Uterus (tissue), 4 donors: ENCODE data around the gene CA6. TPM values are rescaled to one million over a fixed set of nuclear protein-coding genes. Genes with fewer than 3 reads are reported as not detected.
"Not testable (repeated sequence)": the region's sequence is repeated elsewhere in the genome, so short reads cannot be mapped to it uniquely, and the experiment has no call there.

Experiments used
- DNase-seq, 2 donors: peaks; one replicate each; pipeline ENCODE4 v3.0.0-alpha.2; 2019 to 2020
- H3K27ac ChIP-seq, 2 donors: fragments of 200-600 bp; sonication (generic); 1 replicate in 1 of 2; 2 replicates in 1 of 2; pipeline ENCODE4 v1.5.1; 2016 to 2018
- H3K27me3 ChIP-seq, 2 donors: fragments of 200-600 bp; sonication (generic); one replicate each; pipeline ENCODE4 v1.5.1; 2018 to 2019; ENCODE audit warnings: control low read depth in 1 of 2
- H3K36me3 ChIP-seq, 2 donors: fragments of 200-600 bp; sonication (generic); one replicate each; pipeline ENCODE4 v1.5.1; 2019; ENCODE audit warnings: control low read depth in 1 of 2
- H3K4me1 ChIP-seq, 2 donors: fragments of 200-600 bp; sonication (generic); one replicate each; pipeline ENCODE4 v1.5.1; 2018 to 2019; ENCODE audit warnings: control low read depth in 1 of 2
- H3K4me3 ChIP-seq, 2 donors: fragments of 200-600 bp; sonication (generic); 1 replicate in 1 of 2; 2 replicates in 1 of 2; pipeline ENCODE4 v1.5.1; 2018 to 2019; ENCODE audit warnings: mild to moderate bottlenecking in 1 of 2
- H3K9me3 ChIP-seq, 2 donors: fragments of 200-600 bp; sonication (generic); one replicate each; pipeline ENCODE4 v1.5.1; 2019; ENCODE audit warnings: control low read depth in 1 of 2
- POLR2A ChIP-seq, 2 donors: fragments of 450-650 bp; IDR thresholded peaks; one replicate each; pipeline ENCODE4 v1.6.1; 2016; ENCODE audit warnings: antibody characterized with exemption in 2 of 2, mild to moderate bottlenecking in 1 of 2, moderate library complexity in 1 of 2
- intact Hi-C: fragments of 100-400 bp; cut with DNase I; formaldehyde crosslinking; loops from one replicate; pipeline ENCODE4 v1.15.1; 2023; ENCODE audit warnings: low total_unique reads
- total RNA-seq, 4 donors: library from RNA; depleted of rRNA in 3 of 4; stranded (reverse); fragments of >200 nt in 3 of 4; gene quantifications; one replicate each; pipeline versions ENCODE4 v1.1.0 to v1.2.4, GENCODE V29; 2014 to 2023
- TF ChIP-seq, protein P1 (sequence below), 4 experiments: fragments of 200-600 bp in 2 of 4; fragments of 450-650 bp in 2 of 4; sonication (generic) in 2 of 4; IDR thresholded peaks; one replicate each; pipeline ENCODE4 v1.5.1; 2016 to 2019; ENCODE audit warnings: antibody characterized with exemption in 4 of 4, mild to moderate bottlenecking in 2 of 4, moderate library complexity in 1 of 4
- donor health status: DM: yes; HTN: yes; CAD: no.

The CA6 gene
- total RNA-seq, 4 donors from 2014 or later, result not detected

DNA sequence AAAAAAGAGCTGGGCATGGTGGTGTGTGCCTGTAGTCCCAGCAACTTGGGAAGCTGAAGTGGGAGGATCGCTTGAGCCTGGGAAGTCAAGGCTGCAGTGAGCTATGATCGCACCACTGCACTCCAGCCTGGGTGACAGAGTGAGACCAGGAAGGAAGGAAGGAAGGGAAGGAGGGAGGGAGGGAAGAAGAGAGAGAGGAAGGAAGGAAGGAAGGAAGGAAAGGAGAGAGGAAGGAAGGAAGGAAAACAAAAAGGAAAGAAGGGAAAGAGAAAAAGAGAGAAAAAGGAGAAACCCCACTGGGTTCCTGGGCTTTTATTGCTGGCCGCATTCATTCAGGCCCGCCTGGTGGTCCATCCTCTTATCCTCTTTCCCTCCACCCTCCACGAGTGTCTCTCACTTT, 70.8 kb downstream of the CA6 start:
- intact Hi-C loops, result no loop called here
- Histone ChIP-seq H3K36me3 (no peaks in the 10 kb centered on the region), H3K4me3 (no peak overlapping the region), H3K27ac (no peak overlapping the region), H3K4me1 (no peaks in the 10 kb centered on the region), H3K9me3 (no peaks in the 10 kb centered on the region), H3K27me3 (no peaks in the 10 kb centered on the region)
- no peak for DNase-seq
- no peak for TF ChIP-seq POLR2A (IDR thresholded peaks at IDR 0.05)
- TF ChIP-seq, protein P1, sequence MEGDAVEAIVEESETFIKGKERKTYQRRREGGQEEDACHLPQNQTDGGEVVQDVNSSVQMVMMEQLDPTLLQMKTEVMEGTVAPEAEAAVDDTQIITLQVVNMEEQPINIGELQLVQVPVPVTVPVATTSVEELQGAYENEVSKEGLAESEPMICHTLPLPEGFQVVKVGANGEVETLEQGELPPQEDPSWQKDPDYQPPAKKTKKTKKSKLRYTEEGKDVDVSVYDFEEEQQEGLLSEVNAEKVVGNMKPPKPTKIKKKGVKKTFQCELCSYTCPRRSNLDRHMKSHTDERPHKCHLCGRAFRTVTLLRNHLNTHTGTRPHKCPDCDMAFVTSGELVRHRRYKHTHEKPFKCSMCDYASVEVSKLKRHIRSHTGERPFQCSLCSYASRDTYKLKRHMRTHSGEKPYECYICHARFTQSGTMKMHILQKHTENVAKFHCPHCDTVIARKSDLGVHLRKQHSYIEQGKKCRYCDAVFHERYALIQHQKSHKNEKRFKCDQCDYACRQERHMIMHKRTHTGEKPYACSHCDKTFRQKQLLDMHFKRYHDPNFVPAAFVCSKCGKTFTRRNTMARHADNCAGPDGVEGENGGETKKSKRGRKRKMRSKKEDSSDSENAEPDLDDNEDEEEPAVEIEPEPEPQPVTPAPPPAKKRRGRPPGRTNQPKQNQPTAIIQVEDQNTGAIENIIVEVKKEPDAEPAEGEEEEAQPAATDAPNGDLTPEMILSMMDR (IDR thresholded peaks at IDR 0.05), result no peak

DNA sequence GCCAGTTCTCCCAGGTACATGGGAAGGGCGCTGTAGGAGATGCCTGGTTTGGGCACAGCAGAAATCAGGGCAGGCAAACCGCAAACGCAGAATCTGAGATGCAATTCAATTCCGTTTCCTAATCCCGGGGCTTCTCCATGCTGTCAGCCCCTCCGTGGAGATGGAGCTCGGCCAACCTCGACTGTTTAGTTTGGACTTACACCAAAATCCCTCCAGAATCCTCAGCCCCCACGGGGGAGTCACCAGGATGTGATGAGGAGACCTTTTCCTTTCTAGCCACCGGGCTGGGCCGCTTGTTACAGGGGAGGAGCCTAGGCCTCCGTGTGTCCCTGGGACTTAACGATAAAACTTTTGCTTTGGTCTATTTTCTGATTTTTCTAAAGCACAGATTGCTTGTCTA, 72.7 kb downstream of the CA6 start:
- no peaks in the 10 kb centered on the region for H3K27me3 ChIP-seq
- no peaks in the 10 kb centered on the region for H3K9me3 ChIP-seq
- TF ChIP-seq, protein P1 (IDR thresholded peaks at IDR 0.05), result no peak
- no peak for TF ChIP-seq POLR2A (IDR thresholded peaks at IDR 0.05)
- no peak for DNase-seq
- H3K4me3 ChIP-seq, result no peak overlapping the region
- H3K4me1 ChIP-seq, result no peaks in the 10 kb centered on the region
- intact Hi-C loops, result no loop called here
- H3K27ac ChIP-seq, result no peak overlapping the region
- H3K36me3 ChIP-seq, result no peaks in the 10 kb centered on the region

DNA sequence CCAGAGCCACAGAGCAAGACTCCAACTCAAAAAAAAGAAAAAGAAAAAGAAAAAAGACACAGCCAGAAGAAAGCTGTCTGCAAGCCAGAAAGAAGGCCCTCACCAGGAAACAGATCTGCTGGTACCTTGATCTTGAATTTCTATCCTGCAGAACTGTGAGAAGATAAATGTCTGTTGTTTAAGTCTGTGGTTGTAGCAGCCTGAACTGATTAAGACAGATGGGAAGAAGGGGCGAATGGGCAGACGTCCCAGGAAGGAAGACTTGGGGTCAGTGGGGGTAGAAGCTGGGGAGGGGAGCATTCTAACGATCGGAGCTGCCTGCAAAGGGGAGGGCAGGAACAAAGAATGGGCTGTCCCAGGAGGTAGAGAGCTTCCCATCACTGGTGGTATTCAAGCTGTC, 74.2 kb downstream of the CA6 start:
- DNase-seq, result no peak
- no peak overlapping the region for H3K4me3 ChIP-seq
- no peaks in the 10 kb centered on the region for H3K9me3 ChIP-seq
- no peaks in the 10 kb centered on the region for H3K27me3 ChIP-seq
- TF ChIP-seq, protein P1 (IDR thresholded peaks at IDR 0.05), result no peak
- no peak for TF ChIP-seq POLR2A (IDR thresholded peaks at IDR 0.05)
- H3K36me3 ChIP-seq, result no peaks in the 10 kb centered on the region
- no peaks in the 10 kb centered on the region for H3K4me1 ChIP-seq
- no peak overlapping the region for H3K27ac ChIP-seq
- intact Hi-C loops, result no loop called here

DNA sequence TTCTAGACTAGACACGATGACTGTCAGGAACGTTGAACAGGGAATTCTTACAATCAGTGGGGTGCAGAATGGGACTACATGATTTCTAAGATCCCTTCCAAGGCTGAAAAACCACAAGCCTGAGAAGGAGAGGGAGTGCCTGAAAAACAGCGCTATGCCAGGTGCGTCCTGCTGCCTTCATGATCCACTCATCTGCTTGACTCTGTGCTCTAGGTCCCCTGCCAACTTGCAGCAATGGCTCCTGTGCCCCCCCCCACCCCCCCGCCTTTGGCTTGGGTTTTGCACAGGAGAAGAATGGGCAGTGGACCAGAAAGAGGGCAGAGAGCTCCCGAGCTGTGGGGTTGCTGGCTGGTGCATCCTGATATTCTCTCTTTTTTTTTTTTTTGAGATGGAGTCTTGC, 74.6 kb downstream of the CA6 start:
- intact Hi-C loops, result no loop called here
- TF ChIP-seq POLR2A (IDR thresholded peaks at IDR 0.05), result no peak
- TF ChIP-seq, protein P1 (IDR thresholded peaks at IDR 0.05), result no peak
- H3K27me3 ChIP-seq, result no peaks in the 10 kb centered on the region
- no peak for DNase-seq
- H3K4me1 ChIP-seq, result no peaks in the 10 kb centered on the region
- H3K27ac ChIP-seq, result no peak overlapping the region
- no peak overlapping the region for H3K4me3 ChIP-seq
- no peaks in the 10 kb centered on the region for H3K9me3 ChIP-seq
- no peaks in the 10 kb centered on the region for H3K36me3 ChIP-seq

DNA sequence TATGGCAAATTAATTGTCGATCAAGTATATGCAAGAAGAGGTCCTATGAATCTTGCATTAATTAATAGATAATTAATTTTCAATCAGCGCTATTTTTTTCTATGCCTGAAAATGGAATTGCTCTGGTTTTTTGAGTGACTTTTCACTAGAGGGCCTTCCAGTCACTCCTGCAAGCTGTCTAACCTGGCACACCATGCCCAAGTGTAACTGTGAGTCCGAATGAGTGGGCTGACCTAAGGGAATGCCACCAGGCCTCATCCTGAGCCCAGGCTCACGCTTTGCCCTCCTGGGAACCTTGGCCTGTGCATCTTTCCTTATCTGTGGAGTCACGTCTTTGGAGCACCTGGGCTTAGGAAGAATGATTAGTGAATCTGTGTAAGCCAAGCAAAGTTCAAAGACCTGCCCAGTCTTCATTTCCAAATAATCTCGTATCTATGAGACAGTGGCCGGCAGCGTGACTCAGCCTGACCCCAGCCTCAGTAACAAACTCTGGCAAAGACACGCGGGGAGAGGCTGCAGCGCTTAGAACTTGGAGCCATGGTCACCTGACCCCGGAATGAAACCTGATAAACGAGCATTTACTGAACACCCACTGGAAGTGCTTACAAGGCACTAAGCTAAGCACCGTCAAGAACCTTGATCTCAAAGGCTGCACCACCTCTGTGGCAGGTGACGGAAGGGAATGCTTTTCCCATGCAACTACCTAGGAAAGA, 76.5 kb downstream of the CA6 start:
- H3K4me3 ChIP-seq, H3K27ac ChIP-seq, H3K9me3 ChIP-seq, H3K36me3 ChIP-seq, intact Hi-C loops, H3K4me1 ChIP-seq, DNase-seq, H3K27me3 ChIP-seq: not testable (repeated sequence)

DNA sequence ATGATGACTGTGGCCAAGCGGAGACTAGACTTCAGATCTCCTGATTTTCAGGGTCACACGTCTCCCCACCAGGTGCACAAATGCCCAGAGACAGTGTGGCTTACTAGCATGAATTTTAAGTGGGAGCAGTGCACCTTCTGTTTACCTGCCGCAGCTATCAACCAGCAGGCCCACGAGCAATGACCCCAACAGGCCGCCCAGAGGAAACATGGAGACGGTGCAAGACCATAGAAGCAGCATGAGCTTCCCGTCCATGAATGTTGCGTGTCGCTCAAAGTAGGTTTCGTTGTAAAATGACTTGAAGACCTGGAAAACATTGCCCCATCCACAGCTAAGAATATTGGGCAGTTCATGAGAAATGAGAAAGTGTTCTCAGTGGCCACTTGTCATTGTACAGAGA, 77.1 kb downstream of the CA6 start:
- Histone ChIP-seq H3K27ac (no peak overlapping the region), H3K36me3 (no peaks in the 10 kb centered on the region), H3K9me3 (no peaks in the 10 kb centered on the region), H3K4me3 (no peak overlapping the region), H3K4me1 (no peaks in the 10 kb centered on the region), H3K27me3 (no peaks in the 10 kb centered on the region)
- intact Hi-C loops, result no loop called here
- no peak for DNase-seq
- TF ChIP-seq POLR2A (IDR thresholded peaks at IDR 0.05), result no peak
- TF ChIP-seq, protein P1 (IDR thresholded peaks at IDR 0.05), result no peak
